Activated naive CD4-positive, alpha-beta T cell (primary cell): ENCODE data around the gene FAM120B.

Experiments used
- DNase-seq, 4 experiments: peaks; one replicate each; lab custom pipeline; 2025; lab: John Stamatoyannopoulos, UW

The FAM120B gene

DNA sequence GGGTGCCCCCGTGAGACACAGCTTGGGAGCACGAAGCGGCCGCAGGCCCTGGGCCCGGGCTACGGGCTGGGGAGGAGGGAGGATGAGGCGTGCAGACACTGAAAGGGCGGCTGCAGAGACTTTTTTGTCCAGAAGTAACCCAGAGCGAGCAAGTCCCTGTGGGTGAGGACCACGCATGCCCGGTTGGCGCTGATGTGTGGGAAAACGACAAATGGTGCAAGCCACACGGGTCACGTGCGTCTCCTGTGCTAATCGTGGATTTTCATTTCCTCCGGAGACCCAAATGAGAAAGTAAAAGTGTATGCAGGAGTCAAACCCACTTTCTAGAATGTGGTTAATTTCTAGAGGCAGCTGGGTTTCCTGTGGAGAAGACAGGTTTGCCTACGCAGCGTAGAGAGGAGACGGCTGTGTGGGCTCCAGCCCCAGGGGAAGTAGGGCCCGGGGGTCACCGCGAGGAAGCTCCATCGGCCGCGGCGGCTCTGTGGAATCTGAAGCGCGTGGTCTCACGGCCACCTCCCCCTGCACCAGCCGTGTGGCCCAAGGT is 34.7 kb upstream of the FAM120B start:
- DNase-seq: peak; percentile 30 to 68 (median 42)

DNA sequence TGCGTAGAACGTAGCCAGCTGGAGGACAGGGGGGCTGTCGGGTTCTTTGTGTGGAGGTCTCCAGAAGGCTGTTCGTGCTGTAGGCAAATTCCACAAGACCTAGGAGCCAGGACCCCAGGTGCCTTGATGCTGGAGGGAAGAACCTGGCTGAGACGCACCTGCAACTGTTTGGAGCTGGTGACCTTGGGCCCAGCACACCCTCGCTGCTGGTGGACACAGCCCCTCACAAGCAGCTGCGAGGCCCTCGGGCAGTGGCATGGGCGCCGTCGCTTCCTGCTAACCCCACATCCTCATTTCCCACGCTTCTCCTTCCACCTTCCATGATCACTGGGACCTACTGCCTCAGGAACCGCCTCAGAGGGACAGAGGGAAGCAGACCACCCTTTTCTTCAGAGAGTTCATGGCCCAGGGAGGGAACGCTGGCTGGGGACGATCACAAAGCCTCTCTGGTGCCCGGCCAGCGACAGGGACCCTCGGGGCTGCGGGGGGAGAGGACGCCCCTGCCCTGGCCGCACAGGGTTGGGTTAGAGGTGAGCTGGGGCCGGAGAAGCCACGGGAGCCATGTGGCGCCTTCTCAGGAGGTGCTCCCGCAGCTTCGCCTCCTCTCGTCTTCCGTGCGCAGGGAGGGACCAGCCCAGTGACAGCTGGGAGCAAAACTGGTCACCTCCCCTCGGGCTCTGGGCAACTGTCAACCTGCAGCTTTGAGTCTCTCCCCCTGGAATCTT is 34.1 kb upstream of the FAM120B start:
- DNase-seq: no peak

DNA sequence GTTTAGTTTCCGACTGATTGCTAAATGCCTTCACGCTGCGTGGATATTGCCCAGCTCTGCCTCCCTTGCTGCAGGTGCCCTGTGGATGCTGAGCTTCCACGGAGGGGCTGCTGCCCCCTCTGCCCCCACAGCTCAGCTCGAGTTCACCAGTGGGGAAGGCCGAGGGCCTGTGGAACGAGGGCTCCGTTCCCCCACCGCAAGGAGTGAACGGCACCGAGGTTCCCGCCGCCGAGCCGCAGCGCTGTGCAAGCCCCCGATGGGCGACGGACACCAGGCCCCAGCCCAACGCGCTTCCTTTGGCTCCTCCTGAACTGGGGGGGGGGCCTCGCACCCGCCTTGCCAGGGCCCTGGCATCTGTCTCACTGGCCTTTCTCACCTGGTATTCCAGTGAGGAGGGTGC is 33.4 kb upstream of the FAM120B start:
- DNase-seq: no peak

DNA sequence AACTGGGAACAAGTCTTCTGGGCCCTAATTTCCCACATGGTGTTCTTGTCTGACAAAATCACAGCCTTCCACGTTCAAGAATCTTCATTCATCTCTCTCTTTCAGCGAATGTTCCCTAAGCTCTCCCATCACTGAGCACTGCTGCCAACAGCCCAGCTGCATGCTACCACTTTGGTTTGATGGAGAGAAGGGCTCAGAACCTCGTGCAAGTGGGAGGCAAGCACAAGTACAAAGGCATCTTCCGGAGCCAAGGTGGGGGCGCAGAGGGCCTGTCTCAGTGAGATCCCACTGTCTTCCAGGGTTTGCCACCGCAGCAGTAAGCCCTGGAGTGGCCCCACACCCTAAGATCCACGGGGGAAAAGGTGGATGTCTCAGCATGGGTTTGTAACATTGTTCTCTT is 32.9 kb upstream of the FAM120B start:
- DNase-seq: no peak

DNA sequence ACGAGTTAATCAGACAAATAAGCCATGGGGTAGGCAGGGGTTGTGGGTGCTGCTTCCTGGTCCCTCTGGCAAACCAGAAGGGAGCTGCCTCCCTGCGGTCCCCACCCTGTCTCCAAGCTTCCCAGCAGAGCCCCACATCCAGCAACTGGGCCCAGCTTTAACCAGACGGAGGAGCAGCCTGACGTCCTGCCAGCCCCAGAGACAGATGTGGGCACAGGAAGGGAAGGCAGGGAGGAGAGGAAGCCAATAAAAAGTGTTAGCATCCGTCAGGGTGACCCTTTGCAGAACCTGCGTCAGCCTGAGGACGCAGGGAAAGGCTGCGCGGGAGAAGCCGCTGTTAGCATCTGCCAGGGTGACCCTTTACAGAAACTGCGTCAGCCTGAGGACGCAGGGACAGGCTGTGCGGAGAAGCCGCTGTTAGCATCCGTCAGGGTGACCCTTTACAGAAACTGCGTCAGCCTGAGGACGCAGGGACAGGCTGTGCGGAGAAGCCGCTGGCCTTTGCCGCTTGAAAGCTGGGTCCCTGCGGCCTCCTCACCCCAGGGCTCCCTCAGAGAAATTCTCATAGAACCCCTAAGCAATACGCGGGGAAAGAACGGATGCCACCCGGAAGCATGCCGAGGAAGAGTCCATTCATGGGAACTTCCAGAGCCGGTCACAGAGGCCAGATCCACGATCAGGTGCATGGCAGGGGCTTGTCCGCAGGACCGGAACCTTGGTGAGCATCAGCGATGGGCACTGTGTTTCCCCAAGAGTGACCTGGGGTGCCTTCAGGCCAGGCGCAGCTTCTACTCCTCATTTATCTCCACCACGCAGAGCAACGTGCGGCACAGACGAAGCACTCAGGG is 31.6 kb upstream of the FAM120B start:
- no peak for DNase-seq

DNA sequence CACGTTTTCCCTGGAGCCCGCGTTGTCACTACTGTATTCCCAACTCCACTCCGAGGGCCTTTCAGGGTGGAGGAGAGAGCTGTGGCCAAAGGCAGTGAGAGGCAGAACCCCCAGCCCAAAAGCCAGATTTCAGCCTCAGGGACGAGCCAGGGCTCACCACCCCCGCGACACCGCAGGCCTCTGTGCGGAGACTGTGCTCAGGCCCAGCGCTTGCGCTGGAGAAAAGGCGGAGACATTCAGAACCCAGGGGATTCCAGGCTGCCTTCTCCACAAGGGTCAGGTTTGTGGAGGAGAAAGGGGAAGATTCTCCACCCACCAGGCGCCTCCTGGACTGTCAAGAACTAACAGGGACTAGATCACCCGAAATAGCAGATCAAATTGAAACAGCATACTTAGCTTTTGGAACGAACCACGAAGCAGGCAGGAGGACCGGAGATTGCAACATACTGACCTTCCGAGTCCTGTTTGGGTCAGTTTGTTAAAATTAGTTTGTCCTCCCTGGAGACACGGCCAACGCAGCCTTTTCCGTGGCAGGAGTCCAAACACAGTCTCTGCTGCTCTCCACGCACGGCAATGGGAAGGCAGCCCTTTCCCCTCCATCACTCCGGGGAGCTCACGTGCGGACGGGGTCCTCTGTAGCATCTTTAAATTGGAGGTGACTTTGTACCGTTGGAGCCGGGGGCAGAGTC is 30.0 kb upstream of the FAM120B start:
- DNase-seq: no peak

DNA sequence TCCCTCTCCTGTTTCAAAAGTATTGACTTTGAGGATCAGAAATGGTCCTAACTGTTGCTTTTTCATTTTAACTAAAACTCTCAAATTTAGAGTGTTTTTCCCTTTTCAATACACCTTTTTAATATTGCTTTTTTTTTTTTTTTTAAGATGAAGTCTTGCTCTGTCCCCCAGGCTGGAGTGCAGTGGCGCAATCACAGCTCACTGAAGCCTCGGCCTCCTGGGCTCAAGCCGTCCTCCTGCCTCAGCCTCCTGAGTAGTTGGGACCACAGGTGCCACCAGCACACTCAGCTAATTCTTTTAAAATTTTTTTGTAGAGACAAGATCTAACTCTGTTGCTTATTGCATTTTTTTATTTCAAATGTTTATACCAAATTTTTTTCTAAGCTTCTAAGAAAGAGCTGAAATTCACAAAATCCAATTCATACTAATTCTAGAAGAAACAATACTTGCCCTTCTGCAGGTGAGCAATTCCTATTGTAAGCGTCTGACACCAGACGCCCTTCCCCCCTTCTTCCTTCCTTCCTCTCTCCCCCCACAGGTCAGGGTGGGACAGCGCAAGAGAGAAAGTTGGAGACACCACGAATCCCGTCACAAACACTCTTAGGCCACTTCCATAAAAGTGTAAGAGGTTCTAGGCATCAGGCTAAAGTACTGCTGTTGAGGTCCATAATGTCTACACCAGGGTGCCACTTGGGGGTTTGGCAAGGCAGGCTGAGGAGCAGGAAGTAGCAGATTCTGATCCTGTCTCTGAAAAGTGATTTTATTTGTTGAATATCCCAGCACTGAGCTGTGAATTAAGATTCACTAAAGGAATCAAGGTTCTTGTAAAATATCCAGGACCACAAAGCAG is 28.4 kb upstream of the FAM120B start:
- no peak for DNase-seq

DNA sequence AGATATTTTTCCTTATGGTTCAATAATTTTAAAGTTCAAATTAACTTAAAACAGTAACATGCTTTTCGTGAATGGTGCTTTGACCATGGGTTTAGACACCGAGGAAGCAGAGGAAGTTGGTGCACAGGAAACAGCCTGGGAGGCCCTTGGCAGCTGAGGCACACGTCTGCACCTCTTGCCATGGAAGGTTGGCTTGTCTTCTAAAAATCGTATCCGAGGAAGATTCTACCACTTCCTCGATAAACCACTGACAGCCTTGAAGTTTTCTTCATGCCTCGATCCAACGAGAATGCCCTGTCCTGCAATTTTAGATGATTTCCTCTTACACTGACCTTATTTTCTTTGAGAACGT is 27.8 kb upstream of the FAM120B start:
- DNase-seq: no peak

DNA sequence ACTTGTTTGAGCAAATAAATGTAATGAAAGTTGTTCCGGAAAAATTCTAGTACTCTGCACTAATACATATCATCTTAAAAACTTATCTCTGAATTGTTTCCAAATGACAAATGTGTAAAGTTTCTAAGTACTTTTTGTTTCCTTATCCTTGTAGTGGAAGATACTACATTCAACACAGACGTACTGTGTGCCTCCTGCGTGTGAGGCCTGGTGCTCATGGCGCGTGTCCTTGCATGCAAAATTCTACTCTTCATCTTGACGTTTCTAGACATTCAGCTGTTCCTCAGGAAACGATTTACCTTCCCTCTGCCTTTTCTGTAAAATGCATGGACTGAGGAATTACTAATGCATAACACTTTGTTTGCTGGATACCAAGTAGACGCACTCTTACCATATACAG is 27.1 kb upstream of the FAM120B start:
- DNase-seq: no peak

DNA sequence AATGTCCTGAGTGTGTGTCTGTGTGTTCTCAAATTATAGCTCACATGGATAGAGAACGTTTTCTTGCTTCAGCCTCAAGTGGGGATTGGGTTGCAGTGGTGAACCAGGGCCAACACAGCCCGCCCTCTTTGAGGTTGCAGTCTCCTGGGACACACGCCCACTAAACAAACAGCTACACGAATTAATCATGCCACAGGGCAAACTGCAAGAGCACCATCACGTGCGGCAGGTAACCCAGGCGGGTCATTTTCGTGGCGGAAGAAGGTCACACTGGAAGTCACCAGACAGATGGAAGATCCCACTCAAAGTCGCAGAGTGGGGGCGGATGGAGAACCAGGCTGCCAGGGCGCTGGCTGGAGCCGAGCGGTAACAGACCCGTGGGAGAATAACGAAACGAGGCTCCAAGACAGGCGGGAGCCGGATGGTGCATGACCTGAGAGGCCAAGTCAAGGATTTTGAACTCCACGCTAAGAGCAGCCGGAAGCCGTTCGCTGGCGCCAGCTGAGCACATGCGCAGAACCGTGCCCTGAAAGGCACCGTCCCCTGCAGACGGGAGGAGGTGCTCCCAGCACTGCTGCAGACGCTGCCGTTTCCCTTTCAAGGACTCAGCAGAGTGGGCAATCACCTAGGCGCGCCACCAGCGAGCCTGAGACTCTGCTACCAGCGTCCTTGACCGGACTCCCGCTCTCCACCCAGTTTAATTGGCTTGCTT is 26.4 kb upstream of the FAM120B start:
- DNase-seq: peak in 1 of 4 experiments; percentile 51

DNA sequence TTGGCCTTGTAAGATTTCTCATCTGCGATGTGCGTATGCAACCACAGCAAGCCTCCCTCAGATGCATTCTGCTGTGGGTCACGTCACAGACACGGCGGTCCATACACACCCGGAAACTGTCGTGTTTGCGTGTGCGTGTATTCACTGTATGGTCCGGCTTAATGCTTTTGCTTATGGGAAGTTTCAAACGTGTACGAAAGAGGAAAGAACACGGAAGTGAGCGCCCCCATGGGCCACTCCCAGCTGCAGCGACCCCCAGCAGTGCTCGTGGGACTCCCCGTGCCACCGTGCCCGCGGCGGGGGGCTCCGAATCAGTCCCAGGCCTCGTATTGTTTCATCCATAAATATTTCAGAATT is 25.9 kb upstream of the FAM120B start:
- DNase-seq: no peak

DNA sequence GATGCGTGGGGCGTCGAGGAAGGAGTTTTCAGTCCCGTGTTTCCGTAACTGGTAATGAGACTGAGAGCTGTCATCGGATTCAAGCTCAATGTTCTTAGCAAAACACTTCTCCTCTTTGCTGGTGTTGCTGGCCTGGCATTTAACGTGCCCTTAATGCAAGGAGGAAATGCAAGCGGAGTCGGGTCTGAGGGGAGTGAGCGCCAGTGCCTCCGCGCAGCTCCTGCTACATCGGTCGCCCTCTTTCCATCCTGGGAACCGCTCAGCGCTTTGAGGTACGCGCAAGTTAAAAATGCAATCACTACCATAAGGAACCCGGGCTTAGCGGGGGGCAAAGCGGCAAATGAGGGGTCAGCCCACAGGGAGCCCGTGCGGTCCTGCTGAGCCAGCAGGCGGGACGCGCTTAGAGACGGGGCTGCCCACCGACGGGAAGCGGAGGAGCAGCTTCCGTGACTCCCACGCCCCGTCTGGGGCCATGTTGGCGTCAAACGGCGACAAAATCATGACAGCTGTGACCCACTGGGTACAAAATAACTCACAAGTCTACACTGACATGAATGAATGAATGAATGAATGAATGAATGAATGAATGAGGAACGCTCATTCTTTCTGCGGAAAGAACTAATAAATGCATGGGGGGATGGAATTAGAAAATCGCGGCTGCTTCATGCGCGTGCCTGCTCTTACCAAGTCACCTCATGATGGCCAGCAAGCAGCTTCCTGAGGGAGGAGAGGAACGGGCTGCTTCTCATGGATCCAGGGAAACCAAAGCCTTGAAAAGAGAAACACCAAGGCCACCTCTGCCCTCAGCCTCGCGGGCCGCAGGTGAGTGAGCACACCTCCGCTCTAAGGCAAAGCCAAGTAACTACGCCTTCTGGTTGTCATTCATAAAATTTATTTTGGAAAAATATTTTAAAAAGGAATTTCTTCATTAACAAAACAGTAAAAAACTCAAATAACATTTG is 24.9 kb upstream of the FAM120B start:
- no peak for DNase-seq

DNA sequence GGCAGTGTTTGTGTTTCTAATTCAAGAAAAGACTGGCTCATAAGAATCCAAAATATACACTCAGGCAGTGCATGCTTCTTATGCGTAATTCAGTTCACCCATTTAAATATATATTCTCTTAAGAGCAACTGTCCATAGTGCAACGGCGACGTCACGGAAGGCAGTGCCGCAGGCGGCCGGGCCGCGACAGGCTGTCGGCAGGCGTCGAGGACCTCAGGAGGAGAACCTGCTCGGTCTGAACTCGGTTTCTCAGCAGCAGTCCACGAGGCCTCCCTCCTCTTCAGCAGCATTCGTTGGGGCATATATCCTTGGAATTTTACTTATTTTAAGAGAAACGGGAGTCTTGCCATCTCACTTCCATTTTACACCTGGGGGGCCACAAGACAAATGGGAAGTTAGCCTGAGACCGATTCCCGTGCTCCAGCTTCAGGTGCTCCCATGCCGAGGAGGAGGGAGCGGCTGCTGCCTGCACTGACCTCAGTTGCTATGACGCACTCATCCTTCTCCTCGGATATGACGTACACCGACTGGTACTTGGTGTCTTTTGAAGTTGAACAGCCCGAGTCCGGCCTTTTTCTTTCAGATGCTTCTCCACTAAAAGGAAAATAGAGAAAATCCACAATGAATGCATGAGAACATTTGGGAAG is 23.9 kb upstream of the FAM120B start:
- no peak for DNase-seq

DNA sequence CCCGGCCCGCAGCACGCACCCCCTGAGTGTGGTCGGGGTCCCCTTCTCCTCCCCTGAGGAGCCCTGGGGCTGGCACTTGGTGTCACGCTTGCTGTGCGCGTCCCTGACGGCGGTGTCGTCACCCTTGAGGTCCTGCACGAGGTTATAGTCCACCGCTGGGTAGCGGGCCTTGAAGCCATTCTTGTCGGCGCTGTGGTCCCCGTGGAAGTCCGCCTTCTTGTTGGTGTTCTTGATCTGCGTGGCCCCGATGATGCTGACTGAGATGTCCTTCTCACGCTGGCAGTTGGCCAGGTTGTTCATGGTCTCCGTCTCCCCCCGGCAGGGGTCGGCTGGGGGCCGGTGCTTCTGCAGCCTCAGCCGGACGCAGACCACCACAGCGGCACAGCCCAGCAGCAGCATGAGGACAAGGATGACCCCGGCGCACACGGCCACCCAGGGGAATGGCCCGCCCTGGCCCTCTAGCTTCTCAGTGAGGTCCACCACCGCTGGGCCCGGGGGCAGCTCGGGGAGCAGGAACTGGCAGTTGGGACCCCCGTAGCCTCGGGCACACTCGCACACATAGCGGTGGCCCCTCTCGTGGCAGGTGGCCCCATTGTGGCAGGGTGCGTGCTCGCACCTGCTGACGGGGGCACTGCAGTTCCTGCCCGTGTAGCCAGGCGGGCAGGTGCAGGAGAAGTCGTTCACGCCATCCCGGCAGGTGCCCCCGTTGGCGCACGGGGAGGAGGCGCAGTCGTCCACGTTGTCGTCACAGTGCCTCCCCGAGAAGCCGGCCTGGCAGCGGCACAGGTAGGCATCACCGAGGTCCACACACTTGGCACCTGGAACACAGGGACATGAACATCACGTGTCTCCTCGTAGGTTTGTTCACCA is 23.1 kb upstream of the FAM120B start:
- DNase-seq: no peak

DNA sequence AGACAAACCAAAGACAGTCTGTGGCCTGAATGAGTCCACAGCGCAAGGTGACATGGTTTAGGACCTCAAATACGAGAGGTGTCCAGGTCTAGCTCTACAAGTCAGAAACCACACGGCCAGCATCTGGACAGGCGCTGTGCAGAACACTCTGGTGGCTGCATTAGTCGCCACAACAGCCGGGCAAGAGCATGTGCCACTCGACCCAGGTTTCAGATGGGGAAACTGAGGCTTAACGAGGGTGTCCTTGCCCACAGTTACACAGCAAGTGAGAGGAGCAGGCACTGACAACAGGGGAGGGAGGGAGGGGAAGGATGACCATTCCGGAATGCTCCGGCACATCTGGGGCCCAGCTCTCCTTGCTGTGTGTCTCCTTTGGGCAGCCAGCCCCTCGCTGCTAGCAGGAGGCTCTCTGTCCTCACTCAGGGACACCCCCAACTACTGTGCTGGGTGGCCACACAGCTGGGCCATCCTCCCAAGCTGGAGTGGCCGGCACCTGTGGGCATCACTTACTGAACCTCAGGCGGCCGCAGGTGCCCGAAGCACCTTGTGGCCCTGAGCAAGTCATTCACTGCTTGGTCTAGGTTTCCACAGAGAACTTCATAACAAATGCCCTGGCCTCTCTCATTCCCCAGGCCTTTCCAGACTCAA is 22.3 kb upstream of the FAM120B start:
- no peak for DNase-seq

DNA sequence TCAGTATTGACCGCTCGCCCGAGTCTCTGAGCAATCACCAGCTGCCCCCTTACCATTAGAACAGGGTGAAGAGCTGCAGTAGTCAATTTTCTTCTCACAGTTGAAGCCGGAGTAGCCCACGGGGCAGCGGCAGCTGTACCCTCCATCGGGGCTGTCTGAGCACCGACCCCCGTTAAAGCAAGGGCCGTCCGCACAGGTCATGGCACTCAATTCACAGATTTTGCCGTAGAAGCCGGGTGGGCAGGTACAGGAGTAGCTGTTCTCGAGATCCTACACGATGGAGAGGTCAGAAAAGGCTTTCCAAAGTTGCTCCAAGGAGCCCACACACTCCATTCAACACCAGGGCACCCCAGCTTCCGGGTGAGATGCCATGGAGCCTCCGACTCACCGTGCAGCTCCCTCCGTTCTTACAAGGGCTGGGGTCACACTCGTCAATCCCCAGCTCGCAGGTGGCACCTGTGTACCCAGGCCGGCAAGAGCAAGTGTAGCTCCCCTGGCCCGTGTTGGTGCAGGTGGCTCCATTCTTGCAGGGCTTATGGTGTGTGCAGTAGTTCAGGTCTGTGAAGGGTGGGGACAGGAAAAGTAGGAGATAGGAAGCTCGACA is 21.6 kb upstream of the FAM120B start:
- DNase-seq: no peak

DNA sequence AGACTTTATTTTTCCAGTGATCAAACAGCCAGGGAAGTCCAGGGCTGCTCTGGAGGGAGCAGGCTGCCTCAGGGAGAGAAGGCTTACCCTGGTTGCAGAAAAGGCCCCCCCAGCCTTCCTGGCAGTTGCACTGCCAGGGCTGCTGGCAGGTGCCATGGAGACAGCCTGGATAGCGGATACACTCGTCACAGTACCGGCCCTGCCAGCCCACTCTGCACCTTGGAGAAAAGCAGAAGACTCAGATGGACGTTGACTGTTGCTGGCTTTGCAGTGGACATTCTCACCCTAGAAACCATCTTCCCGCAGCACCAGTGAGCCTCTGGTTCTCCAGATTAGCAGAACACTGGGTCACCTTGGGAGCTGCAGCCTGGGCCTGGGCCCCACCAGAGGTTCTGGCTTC is 21.1 kb upstream of the FAM120B start:
- DNase-seq: no peak
